SK-N-SH (cell line): ENCODE measurements around the gene RASGRF2. TPM values are rescaled to one million over a fixed set of nuclear protein-coding genes. Genes with fewer than 3 reads are reported as not detected.

ENCODE experiments used
- CTCF ChIA-PET: fragments of 300-600, 350-600 bp; formaldehyde crosslinking; extraction: SDS; loops from one replicate; lab custom pipeline; 2021; lab: Yijun Ruan, JAX
- POLR2A ChIA-PET: fragments of 350-600 bp; sonication (Branson Sonifier 250); formaldehyde crosslinking; extraction: SDS; loops from one replicate; lab custom pipeline; 2020; ENCODE audit warnings: antibody characterized with exemption, inconsistent platforms; lab: Yijun Ruan, JAX
- DNase-seq: peaks from one replicate; pipeline ENCODE4 v3.0.0; 2012
- H2AFZ ChIP-seq: fragments of 200-600 bp; sonication (generic); 2 replicates; pipeline ENCODE4 v1.8.1; 2016; ENCODE audit warnings: antibody characterized with exemption, mild to moderate bottlenecking, low read depth
- H3F3A ChIP-seq: fragments of 200-600 bp; sonication (generic); replicated peaks from 2 replicates; pipeline ENCODE3; 2016; ENCODE audit warnings: antibody characterized with exemption, mild to moderate bottlenecking; ENCODE audit not compliant: insufficient read depth
- H3K27ac ChIP-seq, 2 experiments: fragments of 200-500 bp in 1 of 2; fragments of 200-600 bp in 1 of 2; sonication (Bioruptor generic) in 1 of 2; sonication (generic), shearing (Covaris generic) in 1 of 2; 2 replicates each; pipeline versions ENCODE4 v1.5.1 to v1.6.1; 2014 to 2016; ENCODE audit warnings: low read depth in 2 of 2, inconsistent platforms in 1 of 2, low read length in 1 of 2, mild to moderate bottlenecking in 1 of 2, mixed read lengths in 1 of 2
- H3K27me3 ChIP-seq: fragments of 200-600 bp; sonication (generic), shearing (Covaris generic); 2 replicates; pipeline ENCODE4 v1.6.1; 2016; ENCODE audit warnings: mixed run types; ENCODE audit not compliant: insufficient read depth
- H3K36me3 ChIP-seq, 2 experiments: fragments of 200-500 bp in 1 of 2; fragments of 200-600 bp in 1 of 2; sonication (Bioruptor generic) in 1 of 2; sonication (generic) in 1 of 2; replicated peaks in 1 of 2; 2 replicates each; pipeline versions ENCODE3 to v1.5.1; 2014 to 2016; ENCODE audit warnings: low read length in 1 of 2, mild to moderate bottlenecking in 1 of 2; ENCODE audit not compliant: insufficient read depth in 2 of 2, control insufficient read depth in 1 of 2
- H3K4me1 ChIP-seq, 2 experiments: fragments of 200-500 bp in 1 of 2; fragments of 200-600 bp in 1 of 2; sonication (Bioruptor generic) in 1 of 2; sonication (generic), shearing (Covaris generic) in 1 of 2; 2 replicates each; pipeline versions ENCODE4 v1.5.1 to v1.6.1; 2014 to 2016; ENCODE audit warnings: low read depth in 1 of 2, low read length in 1 of 2, mixed run types in 1 of 2; ENCODE audit not compliant: insufficient read depth in 2 of 2, control insufficient read depth in 1 of 2
- H3K4me2 ChIP-seq: fragments of 200-600 bp; sonication (generic), shearing (Covaris generic); 2 replicates; pipeline ENCODE4 v1.6.1; 2017; ENCODE audit warnings: mixed run types
- H3K4me3 ChIP-seq, 2 experiments: fragments of 200-500 bp in 1 of 2; fragments of 200-600 bp in 1 of 2; sonication (Bioruptor generic) in 1 of 2; sonication (generic), shearing (Covaris generic) in 1 of 2; 2 replicates each; pipeline versions ENCODE4 v1.5.1 to v1.8.1; 2014 to 2016; ENCODE audit warnings: low read depth in 2 of 2, inconsistent platforms in 1 of 2, low read length in 1 of 2, mild to moderate bottlenecking in 1 of 2, mixed read lengths in 1 of 2, moderate library complexity in 1 of 2
- H3K79me2 ChIP-seq: fragments of 200-600 bp; sonication (generic); 2 replicates; pipeline ENCODE4 v1.8.1; 2017; ENCODE audit warnings: mild to moderate bottlenecking; ENCODE audit not compliant: insufficient read depth
- H3K9ac ChIP-seq: fragments of 200-600 bp; sonication (generic); 2 replicates; pipeline ENCODE4 v1.6.1; 2017; ENCODE audit warnings: mixed run types
- H3K9me2 ChIP-seq: fragments of 200-600 bp; sonication (generic); 2 replicates; pipeline ENCODE4 v1.6.1; 2017; ENCODE audit warnings: mixed run types
- H3K9me3 ChIP-seq: fragments of 200-600 bp; sonication (generic); 2 replicates; pipeline ENCODE4 v1.6.1; 2017; ENCODE audit warnings: mixed run types, mild to moderate bottlenecking, moderate library complexity
- H4K20me1 ChIP-seq: fragments of 200-600 bp; sonication (generic); 2 replicates; pipeline ENCODE4 v1.6.1; 2017; ENCODE audit warnings: mild to moderate bottlenecking, mixed run types; ENCODE audit not compliant: insufficient read depth
- FOSL2 ChIP-seq: IDR thresholded peaks from 2 replicates; pipeline ENCODE4 v1.4.0; 2012; ENCODE audit warnings: low read depth, mild to moderate bottlenecking, moderate library complexity, borderline replicate concordance
- FOXM1 ChIP-seq: IDR thresholded peaks from 2 replicates; pipeline ENCODE4 v1.4.0; 2012; ENCODE audit warnings: low read depth, mild to moderate bottlenecking
- GABPA ChIP-seq: IDR thresholded peaks from 2 replicates; pipeline ENCODE4 v1.4.0; 2012; ENCODE audit warnings: low read depth, mild to moderate bottlenecking
- GATA2 ChIP-seq: sonication (generic); formaldehyde crosslinking; IDR thresholded peaks from 2 replicates; pipeline ENCODE4 v1.5.0; 2020; ENCODE audit warnings: mild to moderate bottlenecking, missing genetic modification reagents
- IRF3 ChIP-seq: fragments of 150-350 bp; IDR thresholded peaks from 2 replicates; pipeline ENCODE4 v1.6.1; 2016; ENCODE audit warnings: mild to moderate bottlenecking, low read depth, low read length
- MAX ChIP-seq: IDR thresholded peaks from 2 replicates; pipeline ENCODE4 v1.4.0; 2012; ENCODE audit warnings: low read depth
- MEF2A ChIP-seq: IDR thresholded peaks from 2 replicates; pipeline ENCODE4 v1.4.0; 2012; ENCODE audit warnings: low read depth, borderline replicate concordance
- MXI1 ChIP-seq: IDR thresholded peaks from 2 replicates; pipeline ENCODE4 v1.6.1; 2012; ENCODE audit warnings: mild to moderate bottlenecking, low read depth, low read length, improper control_type of control experiment
- NFIC ChIP-seq: IDR thresholded peaks from 2 replicates; pipeline ENCODE4 v1.4.0; 2012; ENCODE audit warnings: borderline replicate concordance
- PBX3 ChIP-seq: IDR thresholded peaks from 2 replicates; pipeline ENCODE4; 2012
- POLR2AphosphoS5 ChIP-seq: IDR thresholded peaks from 2 replicates; pipeline ENCODE4 v1.6.1; 2012; ENCODE audit warnings: low read depth, low read length
- RAD21 ChIP-seq: IDR thresholded peaks from 2 replicates; pipeline ENCODE4 v1.6.1; 2012; ENCODE audit warnings: mild to moderate bottlenecking, low read length
- RCOR1 ChIP-seq: fragments of 150-350 bp; IDR thresholded peaks from 2 replicates; pipeline ENCODE4 v1.6.1; 2017; ENCODE audit warnings: antibody characterized with exemption, low read length
- REST ChIP-seq: IDR thresholded peaks from 2 replicates; pipeline ENCODE4 v1.6.1; 2012; ENCODE audit warnings: mild to moderate bottlenecking, low read depth, low read length, moderate library complexity
- RXRA ChIP-seq: IDR thresholded peaks from 2 replicates; pipeline ENCODE4 v1.4.0; 2012; ENCODE audit warnings: low read depth, mild to moderate bottlenecking, borderline replicate concordance
- SMC3 ChIP-seq: IDR thresholded peaks from 2 replicates; pipeline ENCODE4 v1.6.1; 2012; ENCODE audit warnings: low read depth, low read length, improper control_type of control experiment
- TAF1 ChIP-seq: IDR thresholded peaks from 2 replicates; pipeline ENCODE4 v1.6.1; 2012; ENCODE audit warnings: low read depth, mild to moderate bottlenecking, low read length, moderate library complexity, borderline replicate concordance
- TEAD4 ChIP-seq: IDR thresholded peaks from 2 replicates; pipeline ENCODE4 v1.4.0; 2012; ENCODE audit warnings: mild to moderate bottlenecking, borderline replicate concordance; ENCODE audit not compliant: insufficient read depth
- YY1 ChIP-seq: IDR thresholded peaks from 2 replicates; pipeline ENCODE4 v1.4.0; 2012; ENCODE audit warnings: low read depth, mild to moderate bottlenecking
- ZBTB33 ChIP-seq: IDR thresholded peaks from 2 replicates; pipeline ENCODE4 v1.4.0; 2012; ENCODE audit warnings: low read depth, borderline replicate concordance
- WGBS: methylation state at CpG from one replicate; pipeline ENCODE4 v1.1.6; 2017; ENCODE audit warnings: low lambda C conversion rate; 5-methylcytosine and 5-hydroxymethylcytosine counted together
- polyA plus RNA-seq, 3 experiments: library from polyadenylated mRNA; depleted of rRNA; stranded (reverse); fragments of >200 nt; gene quantifications; 2 replicates each; pipeline ENCODE4 v1.2.3, GENCODE V29; 2012

Gene RASGRF2
- polyA plus RNA-seq, 1 of the 3 experiments (the other 2 are of a cell fraction): under 0.01 TPM

GRCh38 chr5:80985600-80986228, 25.6 kb downstream of the RASGRF2 start:
- Histone ChIP-seq H3K4me3 (no peak overlapping the region), H2AFZ (no peak overlapping the region), H3K9me2 (no peaks in the 10 kb centered on the region), H3K4me1 (no peaks in the 10 kb centered on the region; a peak in 1 of 4 replicates), H3K9me3 (no peaks in the 10 kb centered on the region), H3K79me2 (no peaks in the 10 kb centered on the region), H4K20me1 (no peaks in the 10 kb centered on the region), H3K36me3 (no peaks in the 10 kb centered on the region), H3F3A (no peaks in the 10 kb centered on the region), H3K27ac (no peak overlapping the region), H3K9ac (no peak overlapping the region), H3K27me3 (no peaks in the 10 kb centered on the region), H3K4me2 (no peak overlapping the region)
- POLR2A ChIA-PET: no interaction called here
- no peak for TF ChIP-seq TAF1
- CTCF ChIA-PET: interaction anchor here (0.6 to 2.3 kb wide), 3 partner anchors 11 to 180 kb away, joined by 3 to 7 read pairs (median 5); no protein-coding TSS in a partner anchor
- no peak for DNase-seq
- 50% methylated on average over 2 of the region's 2 CpGs for WGBS

GRCh38 chr5:80986382-80986781, 26.2 kb downstream of the RASGRF2 start:
- no peak overlapping the region for H2AFZ ChIP-seq
- H3K4me1 ChIP-seq: no peaks in the 10 kb centered on the region; a peak in 1 of 4 replicates
- TF ChIP-seq RCOR1 (no peak), RAD21 (no peak), FOSL2 (no peak), MXI1 (no peak), POLR2AphosphoS5 (no peak), NFIC (no peak), SMC3 (no peak), PBX3 (no peak), GABPA (no peak), IRF3 (no peak), RXRA (no peak), ZBTB33 (no peak), REST (no peak), YY1 (no peak), MEF2A (no peak), GATA2 (no peak), FOXM1 (no peak), MAX (no peak), TEAD4 (no peak)
- POLR2A ChIA-PET: no interaction called here
- 49% methylated on average over 3 of the region's 3 CpGs for WGBS
- no peak overlapping the region for H3K4me2 ChIP-seq
- H3K79me2 ChIP-seq: no peaks in the 10 kb centered on the region
- H3K9me2 ChIP-seq: no peaks in the 10 kb centered on the region
- CTCF ChIA-PET: interaction anchor here (0.6 to 2.3 kb wide), 5 partner anchors 12 to 179 kb away, joined by 3 to 7 read pairs (median 3); no protein-coding TSS in a partner anchor
- DNase-seq: no peak
- no peaks in the 10 kb centered on the region for H3K9me3 ChIP-seq
- H4K20me1 ChIP-seq: no peaks in the 10 kb centered on the region
- no peak overlapping the region for H3K9ac ChIP-seq
- no peaks in the 10 kb centered on the region for H3K27me3 ChIP-seq
- H3F3A ChIP-seq: no peaks in the 10 kb centered on the region
- H3K36me3 ChIP-seq: no peaks in the 10 kb centered on the region
- no peak overlapping the region for H3K27ac ChIP-seq
- H3K4me3 ChIP-seq: no peak overlapping the region
